CD4-positive, CD25-positive, alpha-beta regulatory T cell (primary cell): ENCODE data around the gene DPEP3. TPM values are rescaled to one million over a fixed set of nuclear protein-coding genes. Genes with fewer than 3 reads are reported as not detected.

Experiments
- ATAC-seq, 2 donors: fragments of 150-1000 bp; cut with Tn5 transposase; one replicate each; pipeline ENCODE4 v1.10.0; 2021; ENCODE audit warnings: low read depth in 2 of 2, moderate number of reproducible peaks in 2 of 2, moderate library complexity in 1 of 2
- DNase-seq, 3 donors: peaks; one replicate each; pipeline versions ENCODE4 v3.0.0 to v3.0.0-alpha.2; 2012 to 2022; ENCODE audit warnings: mixed read lengths in 1 of 3
- H3K27ac ChIP-seq: one replicate; pipeline ENCODE4 v1.7.0; 2013; ENCODE audit warnings: mild to moderate bottlenecking, low read length; ENCODE audit not compliant: insufficient read depth, poor library complexity, severe bottlenecking
- H3K27me3 ChIP-seq: one replicate; pipeline ENCODE4 v1.7.0; 2013; ENCODE audit warnings: low read length; ENCODE audit not compliant: control insufficient read depth, insufficient read depth
- H3K36me3 ChIP-seq: one replicate; pipeline ENCODE4 v1.7.0; 2013; ENCODE audit warnings: mild to moderate bottlenecking, low read length, moderate library complexity; ENCODE audit not compliant: control insufficient read depth, insufficient read depth
- H3K4me1 ChIP-seq: 2 replicates; pipeline ENCODE4 v1.7.0; 2013; ENCODE audit warnings: mild to moderate bottlenecking, low read length; ENCODE audit not compliant: insufficient read depth, control insufficient read depth, poor library complexity, severe bottlenecking
- H3K4me3 ChIP-seq: one replicate; pipeline ENCODE4 v1.7.0; 2013; ENCODE audit warnings: low read depth, mild to moderate bottlenecking, low read length, moderate library complexity
- H3K9me3 ChIP-seq, 2 experiments: 1 replicate in 1 of 2; 2 replicates in 1 of 2; pipeline ENCODE4 v1.7.0; 2013; ENCODE audit warnings: low read length in 2 of 2, mild to moderate bottlenecking in 1 of 2, moderate library complexity in 1 of 2; ENCODE audit not compliant: control insufficient read depth in 2 of 2
- H3K27ac Mint-ChIP-seq, 3 donors: one replicate each; pipeline ENCODE4 v1.8.0; 2020 to 2022; ENCODE audit warnings: mild to moderate bottlenecking in 3 of 3, mixed read lengths in 3 of 3, moderate library complexity in 2 of 3
- H3K27me3 Mint-ChIP-seq: one replicate; pipeline ENCODE4 v1.8.0; 2022; ENCODE audit warnings: mild to moderate bottlenecking, mixed read lengths
- H3K36me3 Mint-ChIP-seq: one replicate; pipeline ENCODE4 v1.8.0; 2020; ENCODE audit warnings: mixed read lengths
- H3K4me1 Mint-ChIP-seq, 4 donors: one replicate each; pipeline ENCODE4 v1.8.0; 2020 to 2022; ENCODE audit warnings: mixed read lengths in 4 of 4, mild to moderate bottlenecking in 1 of 4
- H3K4me3 Mint-ChIP-seq, 4 donors: one replicate each; pipeline ENCODE4 v1.8.0; 2020 to 2022; ENCODE audit warnings: mild to moderate bottlenecking in 4 of 4, mixed read lengths in 4 of 4, moderate library complexity in 3 of 4
- H3K9me3 Mint-ChIP-seq, 7 donors: one replicate each; pipeline ENCODE4 v1.8.0; 2020 to 2022; ENCODE audit warnings: mixed read lengths in 7 of 7, mild to moderate bottlenecking in 3 of 7, moderate library complexity in 2 of 7
- polyA plus RNA-seq, 4 donors: library from polyadenylated mRNA; unstranded; fragments of 300-500 nt; fragmentation: Illumina TruSeq; gene quantifications; one replicate each; pipeline ENCODE4 v1.2.3, GENCODE V29; 2021
- total RNA-seq: library from RNA; stranded (reverse); gene quantifications from one replicate; pipeline ENCODE4 v1.2.3, GENCODE V29; 2022

DPEP3 gene
- total and polyA plus RNA-seq, 5 donors from 2014 or later, result 0.19 to 0.44 TPM; not detected in 3

DNA sequence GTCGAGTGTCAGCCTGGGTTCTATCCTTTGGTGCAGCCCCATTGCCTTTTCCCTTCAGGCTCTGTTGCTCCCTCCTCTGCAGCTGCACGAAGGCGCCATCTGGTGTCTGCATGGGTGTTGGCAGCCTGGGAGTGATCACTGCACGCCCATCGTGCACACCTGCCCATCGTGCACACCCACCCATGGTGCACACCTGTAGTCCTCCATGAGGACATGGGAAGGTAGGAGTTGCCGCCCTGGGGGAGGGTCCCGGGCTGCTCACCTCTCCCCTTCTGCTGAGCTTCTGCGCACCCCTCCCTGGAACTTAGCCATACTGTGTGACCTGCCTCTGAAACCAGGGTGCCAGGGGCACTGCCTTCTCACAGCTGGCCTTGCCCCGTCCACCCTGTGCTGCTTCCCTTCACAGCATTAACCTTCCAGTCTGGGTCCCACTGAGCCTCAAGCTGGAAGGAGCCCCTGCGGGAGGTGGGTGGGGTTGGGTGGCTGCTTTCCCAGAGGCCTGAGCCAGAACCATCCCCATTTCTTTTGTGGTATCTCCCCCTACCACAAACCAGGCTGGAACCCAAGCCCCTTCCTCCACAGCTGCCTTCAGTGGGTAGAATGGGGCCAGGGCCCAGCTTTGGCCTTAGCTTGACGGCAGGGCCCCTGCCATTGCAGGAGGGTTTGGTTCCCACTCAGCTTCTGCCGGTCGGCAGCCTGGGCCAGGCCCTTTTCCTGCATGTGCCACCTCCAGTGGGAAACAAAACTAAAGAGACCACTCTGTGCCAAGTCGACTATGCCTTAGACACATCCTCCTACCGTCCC, 51.5 kb downstream of the DPEP3 start:
- no peaks in the 10 kb centered on the region for H3K27me3 Mint-ChIP-seq
- H3K4me3 Mint-ChIP-seq, result no peak overlapping the region
- peaks cover 0 to 1% (median 0%) of the 10 kb centered on the region in 7 donors for H3K9me3 Mint-ChIP-seq
- peak overlapping the region in 2 of 3 donors; percentile 31 to 38 for H3K27ac Mint-ChIP-seq
- Histone ChIP-seq H3K9me3 (no peaks in the 10 kb centered on the region), H3K27me3 (no peaks in the 10 kb centered on the region), H3K27ac (no peak overlapping the region), H3K36me3 (peaks cover 26% of the 10 kb centered on the region), H3K4me3 (no peak overlapping the region), H3K4me1 (peaks cover 6% of the 10 kb centered on the region)
- H3K36me3 Mint-ChIP-seq, result no peaks in the 10 kb centered on the region
- peak; percentile 73 to 78 for ATAC-seq
- DNase-seq, result peak; percentile 61 to 78 (median 77)
- peaks cover 0 to 14% (median 3%) of the 10 kb centered on the region in 4 donors for H3K4me1 Mint-ChIP-seq

- no peak for DNase-seq
- H3K36me3 Mint-ChIP-seq, result no peaks in the 10 kb centered on the region
- H3K4me3 Mint-ChIP-seq, result no peak overlapping the region
- peak overlapping the region in 1 of 3 donors; percentile 31 for H3K27ac Mint-ChIP-seq
- no peak overlapping the region for H3K27ac ChIP-seq
- H3K9me3 Mint-ChIP-seq, result peaks cover 0 to 1% (median 0%) of the 10 kb centered on the region in 7 donors
- H3K4me1 Mint-ChIP-seq, result peaks cover 0 to 11% (median 2%) of the 10 kb centered on the region in 4 donors
- H3K27me3 Mint-ChIP-seq, result no peaks in the 10 kb centered on the region
- no peaks in the 10 kb centered on the region for H3K27me3 ChIP-seq
- peaks cover 25% of the 10 kb centered on the region for H3K36me3 ChIP-seq
- H3K4me3 ChIP-seq, result no peak overlapping the region
- H3K4me1 ChIP-seq, result peaks cover 6% of the 10 kb centered on the region
- no peak for ATAC-seq
- no peaks in the 10 kb centered on the region for H3K9me3 ChIP-seq
Observed at GRCh38 chr16:67928147-67928546, 52.2 kb downstream of the DPEP3 start.

- Mint-ChIP-seq H3K4me3 (no peak overlapping the region), H3K27me3 (no peaks in the 10 kb centered on the region), H3K27ac (no peak overlapping the region), H3K4me1 (peaks cover 0 to 11% (median 2%) of the 10 kb centered on the region in 4 donors), H3K36me3 (no peaks in the 10 kb centered on the region), H3K9me3 (peaks cover 0 to 1% (median 0%) of the 10 kb centered on the region in 7 donors)
- Histone ChIP-seq H3K4me3 (no peak overlapping the region), H3K27me3 (no peaks in the 10 kb centered on the region), H3K36me3 (peaks cover 24% of the 10 kb centered on the region), H3K9me3 (no peaks in the 10 kb centered on the region), H3K27ac (no peak overlapping the region), H3K4me1 (peaks cover 6% of the 10 kb centered on the region)
- DNase-seq (no peak), ATAC-seq (no peak)
Observed at GRCh38 chr16:67927131-67927941, 53.0 kb downstream of the DPEP3 start.

DNA sequence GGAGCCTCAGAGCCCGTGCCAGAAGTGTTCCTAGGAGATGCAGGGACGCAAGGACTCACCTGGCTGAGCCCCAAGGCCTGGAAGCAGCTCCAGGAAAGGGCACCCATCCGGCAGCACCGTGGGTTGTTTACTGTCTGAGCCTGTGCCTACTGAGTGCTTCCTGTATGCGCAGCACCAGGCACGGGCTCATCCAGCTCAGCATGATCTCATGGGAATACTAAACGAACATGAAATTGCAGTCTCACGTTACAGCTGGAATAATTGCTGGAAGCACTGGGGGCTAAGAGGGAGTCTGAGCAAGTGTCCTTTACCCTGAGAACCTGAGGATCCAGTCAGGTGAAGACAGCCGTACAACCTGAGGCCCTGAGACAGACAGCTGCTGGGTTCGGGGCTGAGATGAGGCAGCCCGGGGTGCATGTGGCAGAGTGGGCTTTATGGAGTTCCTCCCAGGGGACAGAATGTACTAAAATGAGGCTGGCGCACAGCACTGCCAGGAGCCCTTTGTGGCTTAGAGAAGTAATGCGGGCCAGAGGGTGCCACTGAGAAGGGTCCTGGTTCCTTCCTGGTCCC, 54.0 kb downstream of the DPEP3 start:
- Mint-ChIP-seq H3K4me3 (no peak overlapping the region), H3K36me3 (no peaks in the 10 kb centered on the region), H3K27ac (no peak overlapping the region), H3K9me3 (peaks cover 0 to 1% (median 0%) of the 10 kb centered on the region in 7 donors), H3K27me3 (no peaks in the 10 kb centered on the region), H3K4me1 (peaks cover 0 to 17% (median 2%) of the 10 kb centered on the region in 4 donors)
- ATAC-seq, result no peak
- Histone ChIP-seq H3K27me3 (no peaks in the 10 kb centered on the region), H3K4me1 (peaks cover 6% of the 10 kb centered on the region), H3K4me3 (no peak overlapping the region), H3K36me3 (peaks cover 19% of the 10 kb centered on the region), H3K9me3 (no peaks in the 10 kb centered on the region), H3K27ac (no peak overlapping the region)
- no peak for DNase-seq

Other genes with a start within 250 kb of the DPEP3 start
- gene RANBP10, start 173.9 kb downstream of the DPEP3 start, total RNA-seq, result 29.4 TPM
- 10 to 100 TPM in 1 of 4 donors, 1 to 10 TPM in 3; 7.3 to 10.0 (median 8.0) TPM for gene RANBP10, start 173.9 kb downstream of the DPEP3 start, polyA plus RNA-seq
- 0.39 TPM for gene TSNAXIP1, start 173.6 kb downstream of the DPEP3 start, total RNA-seq
- gene TSNAXIP1, start 173.6 kb downstream of the DPEP3 start, polyA plus RNA-seq, result not detected
- 32.2 TPM for gene THAP11, start 138.2 kb downstream of the DPEP3 start, total RNA-seq
- 100 to 1,000 TPM; 132 to 166 (median 141) TPM for gene THAP11, start 138.2 kb downstream of the DPEP3 start, polyA plus RNA-seq
- gene NUTF2, start 133.6 kb downstream of the DPEP3 start, total RNA-seq, result 48.5 TPM
- 100 to 1,000 TPM; 115 to 158 (median 131) TPM for gene NUTF2, start 133.6 kb downstream of the DPEP3 start, polyA plus RNA-seq
- 79.9 TPM for gene CENPT, start 132.8 kb downstream of the DPEP3 start, total RNA-seq
- gene CENPT, start 132.8 kb downstream of the DPEP3 start, polyA plus RNA-seq, result 10 to 100 TPM; 13.5 to 17.1 (median 14.6) TPM
- gene EDC4, start 107.4 kb downstream of the DPEP3 start, total RNA-seq, result 103 TPM
- 10 to 100 TPM; 24.7 to 42.3 (median 33.8) TPM for gene EDC4, start 107.4 kb downstream of the DPEP3 start, polyA plus RNA-seq
- gene NRN1L, start 95.6 kb downstream of the DPEP3 start, total RNA-seq, result 2.7 TPM
- gene NRN1L, start 95.6 kb downstream of the DPEP3 start, polyA plus RNA-seq, result under 1 TPM in 2 of 4 donors, not detected in 2; 0.37 to 0.65 TPM
- gene PSKH1, start 87.2 kb downstream of the DPEP3 start, total RNA-seq, result 14.3 TPM
- 10 to 100 TPM; 16.1 to 25.3 (median 23.3) TPM for gene PSKH1, start 87.2 kb downstream of the DPEP3 start, polyA plus RNA-seq
- 8.0 TPM for gene CTRL, start 48.6 kb downstream of the DPEP3 start, total RNA-seq
- gene CTRL, start 48.6 kb downstream of the DPEP3 start, polyA plus RNA-seq, result 1 to 10 TPM in 2 of 4 donors, under 1 TPM in 2; 0.21 to 2.9 (median 1.1) TPM
- 136 TPM for gene PSMB10, start 43.6 kb downstream of the DPEP3 start, total RNA-seq
- 100 to 1,000 TPM; 478 to 673 (median 596) TPM for gene PSMB10, start 43.6 kb downstream of the DPEP3 start, polyA plus RNA-seq
- 11.0 TPM for gene LCAT, start 36.4 kb downstream of the DPEP3 start, total RNA-seq
- under 1 TPM; 0.25 to 0.77 (median 0.59) TPM for gene LCAT, start 36.4 kb downstream of the DPEP3 start, polyA plus RNA-seq
- 30.4 TPM for gene SLC12A4, start 11.9 kb downstream of the DPEP3 start, total RNA-seq
- 1 to 10 TPM; 5.0 to 6.4 (median 5.8) TPM for gene SLC12A4, start 11.9 kb downstream of the DPEP3 start, polyA plus RNA-seq
- gene DPEP2, start 19.0 kb upstream of the DPEP3 start, total RNA-seq, result 52.4 TPM
- 10 to 100 TPM; 52.2 to 70.0 (median 63.4) TPM for gene DPEP2, start 19.0 kb upstream of the DPEP3 start, polyA plus RNA-seq
- not detected for gene DPEP2NB, start 35.4 kb upstream of the DPEP3 start, total RNA-seq
- gene DPEP2NB, start 35.4 kb upstream of the DPEP3 start, polyA plus RNA-seq, result not detected
- 14.9 TPM for gene DDX28, start 42.7 kb upstream of the DPEP3 start, total RNA-seq
- gene DDX28, start 42.7 kb upstream of the DPEP3 start, polyA plus RNA-seq, result 10 to 100 TPM; 48.0 to 68.2 (median 63.9) TPM
- 15.2 TPM for gene DUS2, start 42.8 kb upstream of the DPEP3 start, total RNA-seq
- gene DUS2, start 42.8 kb upstream of the DPEP3 start, polyA plus RNA-seq, result 10 to 100 TPM in 2 of 4 donors, 1 to 10 TPM in 2; 7.7 to 11.5 (median 10.3) TPM
- gene NFATC3, start 104.9 kb upstream of the DPEP3 start, total RNA-seq, result 115 TPM
- gene NFATC3, start 104.9 kb upstream of the DPEP3 start, polyA plus RNA-seq, result 10 to 100 TPM; 52.0 to 67.5 (median 56.6) TPM